Measurements from ENCODE around the gene PEBP1. TPM values are rescaled to one million over a fixed set of nuclear protein-coding genes. Genes with fewer than 3 reads are reported as not detected.
A peak's percentile ranks its signal among the peaks of the same experiment; 100 is the strongest.

PEBP1 gene
- total RNA-seq (2021; ENCODE audit: unreplicated experiment) (168 TPM), Bru-seq, nascent RNA (percentile 76 among the genes with signal in this experiment), BruChase-seq, experiment 1, labeled RNA remaining after a 2-hour chase (percentile 83 among the genes with signal in this experiment), BruChase-seq, experiment 2, labeled RNA remaining after a 6-hour chase (percentile 93 among the genes with signal in this experiment)
- polyA plus RNA-seq (2012; ENCODE audit: insufficient read length): 204 TPM
- long read RNA-seq, transcript PEBP1-201 (4 exons, 1,697 nt): major isoform, 385 of 500 reads
- long read RNA-seq, partial matches to known transcripts: 3 of 500 reads
- long read RNA-seq, other reads (novel, unspliced or antisense): 112 of 500 reads

GRCh38 chr12:118135788-118136558 lies at the start of gene PEBP1:
TSS of gene PEBP1 (plus strand) at chr12:118136124. CDS start at chr12:118136210, 86 bp downstream.
- Histone ChIP-seq H3K27me3 (ENCODE audit: control insufficient read depth, insufficient read depth, low read length) (no peaks in the 10 kb centered on the region), H3K9me3 (ENCODE audit: control insufficient read depth, insufficient read depth, low read depth, low read length) (no peaks in the 10 kb centered on the region), H3K27ac (ENCODE audit: low read length) (peak within 1 kb of the TSS; percentile 83), H3K4me1 (ENCODE audit: control insufficient read depth, insufficient read depth, low read length) (no peaks in the 10 kb centered on the region; the same call in 1 of the 2 replicates), H3K36me3 (ENCODE audit: control insufficient read depth, insufficient read depth, low read length) (no peaks in the 10 kb centered on the region; the same call in 1 of the 2 replicates), H3K4me3 (ENCODE audit: low read depth in 2 of 2, low read length in 2 of 2) (peak within 1 kb of the TSS; percentile 77 to 80)
- POLR2A ChIA-PET: interaction anchor here (0.6 to 0.8 kb wide), 2 partner anchors 146 to 1271 kb away, joined by 3 to 4 read pairs; no protein-coding TSS in a partner anchor
- intact Hi-C loops (cut with micrococcal nuclease; ENCODE audit: unreplicated experiment): no loop called here
- in situ Hi-C loops (cut with HindIII; ENCODE audit: low pct_unique_long_range_greater_than_20kb, low sequenced_read_pairs): no loop called here
- DNase-seq (ENCODE audit: low read depth, low spot score) (peak; percentile 35), ATAC-seq (peak; percentile 99)
- BruUV-seq (replicated peaks): no TSS peak
- CTCF ChIA-PET: interaction anchor here (1.1 kb wide), 1 partner anchor 240 kb away, joined by 4 read pairs; no protein-coding TSS in a partner anchor
- no peak for TF ChIP-seq TCF7L2 (IDR thresholded peaks at IDR 0.05; ENCODE audit: low read depth, low read length)
- TF ChIP-seq SIN3A (IDR thresholded peaks at IDR 0.05; ENCODE audit: borderline replicate concordance, insufficient read depth, low read depth, low read length): 0 out of 2 replicates have a peak, but pooled peaks have one; percentile 84
- TF ChIP-seq POLR2AphosphoS5 (IDR thresholded peaks at IDR 0.05; ENCODE audit: low read depth, low read length): peak; percentile 70
- no peak for TF ChIP-seq REST (IDR thresholded peaks at IDR 0.05; ENCODE audit: insufficient read depth in 1 of 2, low read depth in 2 of 2, low read length in 1 of 2)

GRCh38 chr12:118089782-118090181 lies 46.1 kb upstream of the PEBP1 start:
- ATAC-seq: no peak
- in situ Hi-C loops (cut with HindIII; ENCODE audit: low pct_unique_long_range_greater_than_20kb, low sequenced_read_pairs) (no loop called here), intact Hi-C loops (cut with micrococcal nuclease; ENCODE audit: unreplicated experiment) (no loop called here)
- no peak overlapping the region for H3K4me3 ChIP-seq (ENCODE audit: low read depth in 2 of 2, low read length in 2 of 2)
- ChIA-PET POLR2A (no interaction called here), CTCF (no interaction called here)
- H3K27me3 ChIP-seq (ENCODE audit: control insufficient read depth, insufficient read depth, low read length): no peaks in the 10 kb centered on the region
- TF ChIP-seq REST (IDR thresholded peaks at IDR 0.05; ENCODE audit: insufficient read depth in 1 of 2, low read depth in 2 of 2, low read length in 1 of 2) (no peak), CTCF (IDR thresholded peaks at IDR 0.05) (no peak), POLR2AphosphoS5 (IDR thresholded peaks at IDR 0.05; ENCODE audit: low read depth, low read length) (no peak), TCF7L2 (IDR thresholded peaks at IDR 0.05; ENCODE audit: low read depth, low read length) (no peak), SIN3A (IDR thresholded peaks at IDR 0.05; ENCODE audit: borderline replicate concordance, insufficient read depth, low read depth, low read length) (no peak)
- no peaks in the 10 kb centered on the region for H3K4me1 ChIP-seq (ENCODE audit: control insufficient read depth, insufficient read depth, low read length)
- DNase-seq (ENCODE audit: low read depth, low spot score): no peak
- BruUV-seq (replicated peaks): no TSS peak
- H3K36me3 ChIP-seq (ENCODE audit: control insufficient read depth, insufficient read depth, low read length): no peaks in the 10 kb centered on the region
- H3K27ac ChIP-seq (ENCODE audit: low read length): no peak overlapping the region
- no peaks in the 10 kb centered on the region for H3K9me3 ChIP-seq (ENCODE audit: control insufficient read depth, insufficient read depth, low read depth, low read length)

Data from Panc1 (cell line).